Epithelial cell of proximal tubule (primary cell): Measurements from ENCODE around the gene NT5DC3. TPM values are rescaled to one million over a fixed set of nuclear protein-coding genes. Genes with fewer than 3 reads are reported as not detected.
"Not testable (repeated sequence)": the region's sequence is repeated elsewhere in the genome, so short reads cannot be mapped to it uniquely, and the experiment has no call there.

Experiments
- DNase-seq: peaks from one replicate; pipeline ENCODE4 v3.0.0-alpha.2; 2011; ENCODE audit warnings: low read depth
- H3K4me3 ChIP-seq: 2 replicates; pipeline ENCODE4 v1.5.1; 2011; ENCODE audit warnings: low read depth, mild to moderate bottlenecking, low read length
- CTCF ChIP-seq: conservative IDR thresholded peaks from 2 replicates; pipeline ENCODE4 v1.5.1; 2012; ENCODE audit warnings: low read depth, mild to moderate bottlenecking, low read length
- total RNA-seq: library from RNA; depleted of rRNA; stranded (reverse); fragments of >200 nt; gene quantifications from 2 replicates; pipeline ENCODE4 v1.2.3, GENCODE V29; 2015

The NT5DC3 gene
- total RNA-seq, 1 donor from 2014 or later = 7.5 TPM

DNA sequence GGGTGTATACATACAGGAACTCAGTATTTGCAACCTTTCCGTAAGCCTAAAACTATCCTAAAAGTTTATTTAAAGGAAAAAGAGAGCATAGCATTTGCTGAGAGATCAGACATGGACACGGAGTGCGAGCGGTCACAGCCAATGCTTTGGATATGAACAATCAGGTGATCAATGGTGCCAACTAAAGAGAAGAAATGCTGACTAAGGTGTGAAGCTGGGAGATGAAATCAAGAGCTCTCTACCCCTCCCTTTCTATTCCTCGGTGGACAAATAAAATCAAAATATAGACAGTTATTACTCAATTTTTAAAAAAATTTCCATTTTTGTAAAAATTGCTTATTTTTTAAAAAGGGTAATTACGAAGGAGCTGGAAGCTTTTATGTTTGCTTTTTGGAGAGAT lies 29.2 kb downstream of the NT5DC3 start:
- H3K4me3 ChIP-seq = no peak overlapping the region
- no peak for DNase-seq
- TF ChIP-seq CTCF = no peak

GRCh38 chr12:103810111-103810510 lies 30.9 kb downstream of the NT5DC3 start:
- TF ChIP-seq CTCF = no peak
- no peak overlapping the region for H3K4me3 ChIP-seq
- no peak for DNase-seq

DNA sequence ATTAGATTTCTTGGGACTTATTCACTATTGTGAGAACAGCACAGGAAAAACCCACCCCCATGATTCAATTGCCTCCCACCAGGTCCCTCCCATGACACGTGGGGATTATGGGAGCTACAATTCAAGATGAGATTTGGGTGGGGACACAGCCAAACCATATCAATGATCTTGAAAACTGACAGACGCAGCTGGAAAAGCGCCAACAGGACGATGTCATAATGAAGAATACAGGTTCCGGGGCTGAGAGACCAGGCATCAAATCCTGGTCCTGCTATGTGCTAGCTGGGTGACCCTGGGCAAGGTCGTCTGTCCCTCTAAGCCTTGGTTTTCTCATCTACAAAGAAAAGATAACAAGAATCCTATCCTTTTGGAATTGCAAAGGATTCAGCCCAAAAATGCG lies 31.4 kb downstream of the NT5DC3 start:
- H3K4me3 ChIP-seq, DNase-seq: not testable (repeated sequence)

- no peak for DNase-seq
- no peak for TF ChIP-seq CTCF
- no peak overlapping the region for H3K4me3 ChIP-seq
These were observed 31.9 kb downstream of the NT5DC3 start for GRCh38 chr12:103809154-103809553.

DNA sequence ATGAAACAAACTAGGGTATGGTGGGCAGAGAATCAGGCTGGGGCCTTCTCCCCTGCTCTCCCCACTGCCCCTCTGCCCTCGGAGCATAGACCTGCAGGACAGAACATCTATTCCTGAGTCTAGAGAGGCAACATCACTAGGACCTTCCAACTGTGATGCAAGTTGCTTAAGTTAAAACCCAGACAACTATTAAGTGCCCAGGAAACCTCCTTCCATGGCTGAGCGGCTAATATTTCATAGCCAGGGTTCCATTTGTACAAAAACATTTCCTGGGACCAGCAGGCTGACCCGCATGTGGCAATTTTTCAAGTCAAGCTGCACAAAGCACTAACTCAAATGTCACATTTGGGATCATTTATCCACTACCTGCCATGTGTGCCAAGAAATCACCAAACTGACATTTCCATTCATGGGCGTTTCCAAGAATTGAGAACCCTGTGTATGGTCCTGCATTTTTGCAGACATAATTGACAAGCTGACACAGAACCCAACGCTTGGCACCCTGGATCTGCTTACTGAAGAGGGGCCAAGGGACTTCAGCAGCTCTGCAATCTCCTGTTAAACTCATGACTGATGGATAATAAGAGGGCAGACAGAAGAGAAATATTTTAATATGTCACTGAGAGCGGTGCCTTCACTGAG lies 32.7 kb downstream of the NT5DC3 start:
- no peak for DNase-seq
- no peak for TF ChIP-seq CTCF
- H3K4me3 ChIP-seq = no peak overlapping the region

- no peak overlapping the region for H3K4me3 ChIP-seq
- TF ChIP-seq CTCF = no peak
- DNase-seq = no peak
These were observed 33.3 kb downstream of the NT5DC3 start for GRCh38 chr12:103807561-103808238.

DNA sequence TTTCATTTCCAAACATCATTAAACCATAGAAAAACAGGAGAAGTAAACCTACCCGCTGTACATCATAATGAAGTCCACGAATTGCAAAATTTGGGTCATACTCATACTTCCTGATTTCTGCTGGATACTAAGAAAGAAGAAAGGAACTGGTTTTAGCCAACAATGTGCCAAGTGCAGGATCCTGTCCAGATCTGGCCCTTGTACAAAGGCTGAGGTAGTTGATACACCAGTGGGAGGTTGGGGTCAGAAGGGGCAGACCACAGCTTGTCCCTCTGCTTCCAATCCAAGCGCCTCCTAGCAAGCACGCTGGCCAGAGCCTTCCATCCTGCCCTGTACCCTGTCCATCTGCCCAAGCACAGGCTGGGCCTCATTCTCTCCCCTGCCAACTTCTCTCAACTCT lies 34.2 kb downstream of the NT5DC3 start:
- TF ChIP-seq CTCF = no peak
- no peak overlapping the region for H3K4me3 ChIP-seq
- DNase-seq = no peak
